ENCODE measurements around the gene PPP1R3E.

PPP1R3E gene

DNA sequence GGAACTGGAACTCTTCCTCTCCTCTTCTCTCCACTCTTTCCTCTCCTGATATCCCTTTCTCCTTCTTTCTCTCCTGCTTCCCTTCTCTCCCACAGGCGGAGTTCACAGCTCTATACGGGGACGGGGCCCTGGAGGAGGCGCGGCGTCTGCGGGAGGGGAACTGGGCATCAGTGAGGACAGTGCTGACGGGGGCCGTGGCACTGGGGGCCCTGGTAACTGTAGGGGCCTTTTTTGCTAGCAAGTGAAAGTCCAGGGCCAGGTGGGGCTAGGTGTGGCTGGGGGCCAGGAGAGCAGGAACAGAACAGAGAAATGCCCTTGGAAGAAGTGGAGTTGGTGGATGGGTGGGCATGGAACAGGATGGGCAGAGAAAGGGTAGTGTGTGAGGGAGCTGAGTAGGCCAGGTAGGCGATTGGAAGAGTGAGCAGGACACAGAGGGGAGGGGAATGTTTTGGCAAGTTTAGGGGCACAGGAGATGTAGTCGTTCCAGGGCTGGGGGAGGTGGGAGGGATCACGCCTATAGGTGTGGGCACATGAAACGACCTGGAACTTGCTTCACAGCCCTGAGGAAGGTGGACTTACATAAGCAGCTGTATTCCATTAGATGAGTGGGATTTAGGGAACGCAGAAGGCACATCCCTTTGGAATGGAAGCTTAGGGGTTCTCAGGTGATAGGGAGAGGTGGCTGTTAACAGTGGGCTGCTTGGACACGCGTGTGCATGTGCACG, 6.2 kb upstream of the PPP1R3E start:
- TF ChIP-seq ZNF274 (IDR thresholded peaks at IDR 0.05; ENCODE audit: low read depth, low read length) = no peak
- H3K4me3 ChIP-seq (ENCODE audit: low read length) = no peak overlapping the region

DNA sequence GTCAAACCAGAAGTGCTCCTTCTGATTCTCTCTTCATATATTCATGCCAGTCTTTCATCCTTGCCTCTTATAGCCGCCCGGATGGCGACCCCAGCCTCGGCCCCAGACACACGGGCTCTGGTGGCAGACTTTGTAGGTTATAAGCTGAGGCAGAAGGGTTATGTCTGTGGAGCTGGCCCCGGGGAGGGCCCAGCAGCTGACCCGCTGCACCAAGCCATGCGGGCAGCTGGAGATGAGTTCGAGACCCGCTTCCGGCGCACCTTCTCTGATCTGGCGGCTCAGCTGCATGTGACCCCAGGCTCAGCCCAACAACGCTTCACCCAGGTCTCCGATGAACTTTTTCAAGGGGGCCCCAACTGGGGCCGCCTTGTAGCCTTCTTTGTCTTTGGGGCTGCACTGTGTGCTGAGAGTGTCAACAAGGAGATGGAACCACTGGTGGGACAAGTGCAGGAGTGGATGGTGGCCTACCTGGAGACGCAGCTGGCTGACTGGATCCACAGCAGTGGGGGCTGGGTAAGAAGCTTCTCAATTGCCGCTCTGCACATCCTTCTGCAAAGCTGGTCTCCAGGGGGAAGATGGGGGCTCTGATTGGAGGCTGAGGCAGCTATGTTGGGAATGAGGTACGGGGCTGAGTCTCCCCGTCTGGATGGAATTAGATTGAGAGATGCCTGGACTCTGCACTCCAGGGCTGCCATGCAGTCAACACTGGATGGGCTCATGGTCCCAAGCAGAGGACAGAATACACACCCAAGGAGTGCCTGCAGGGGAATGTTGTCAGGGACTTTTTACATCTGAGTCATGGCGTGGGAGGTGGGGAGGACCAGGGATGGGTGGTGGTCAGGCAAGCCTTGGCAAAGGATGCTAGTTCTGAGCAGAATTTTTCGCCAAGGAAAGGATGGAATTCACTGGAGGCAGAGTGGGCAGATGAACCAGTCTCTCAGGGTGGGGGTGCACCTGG, 5.3 kb upstream of the PPP1R3E start:
- no peak for TF ChIP-seq ZNF274 (IDR thresholded peaks at IDR 0.05; ENCODE audit: low read depth, low read length)
- peak overlapping the region; percentile 69 for H3K4me3 ChIP-seq (ENCODE audit: low read length)

DNA sequence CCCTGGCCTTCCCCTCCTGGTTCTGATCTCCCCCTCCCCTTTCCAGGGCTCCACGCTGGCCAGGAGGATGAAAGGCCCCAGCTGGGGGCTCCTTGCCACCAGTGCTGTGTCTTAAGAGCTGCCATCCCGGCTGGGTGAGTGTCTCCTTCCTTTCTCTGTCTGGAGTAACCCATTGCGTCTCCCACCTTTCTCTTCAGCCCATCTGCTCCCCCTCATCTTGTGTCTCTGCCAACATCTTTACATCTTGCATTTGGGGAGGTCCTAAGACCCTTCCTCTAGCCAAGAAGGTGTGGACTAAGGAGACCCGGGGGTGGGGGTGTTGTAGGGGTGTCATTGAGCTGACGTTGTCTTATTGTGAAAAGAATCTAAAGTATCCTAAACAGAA, 4.5 kb upstream of the PPP1R3E start:
- H3K4me3 ChIP-seq (ENCODE audit: low read length) = peak overlapping the region; percentile 69
- TF ChIP-seq ZNF274 (IDR thresholded peaks at IDR 0.05; ENCODE audit: low read depth, low read length) = no peak

DNA sequence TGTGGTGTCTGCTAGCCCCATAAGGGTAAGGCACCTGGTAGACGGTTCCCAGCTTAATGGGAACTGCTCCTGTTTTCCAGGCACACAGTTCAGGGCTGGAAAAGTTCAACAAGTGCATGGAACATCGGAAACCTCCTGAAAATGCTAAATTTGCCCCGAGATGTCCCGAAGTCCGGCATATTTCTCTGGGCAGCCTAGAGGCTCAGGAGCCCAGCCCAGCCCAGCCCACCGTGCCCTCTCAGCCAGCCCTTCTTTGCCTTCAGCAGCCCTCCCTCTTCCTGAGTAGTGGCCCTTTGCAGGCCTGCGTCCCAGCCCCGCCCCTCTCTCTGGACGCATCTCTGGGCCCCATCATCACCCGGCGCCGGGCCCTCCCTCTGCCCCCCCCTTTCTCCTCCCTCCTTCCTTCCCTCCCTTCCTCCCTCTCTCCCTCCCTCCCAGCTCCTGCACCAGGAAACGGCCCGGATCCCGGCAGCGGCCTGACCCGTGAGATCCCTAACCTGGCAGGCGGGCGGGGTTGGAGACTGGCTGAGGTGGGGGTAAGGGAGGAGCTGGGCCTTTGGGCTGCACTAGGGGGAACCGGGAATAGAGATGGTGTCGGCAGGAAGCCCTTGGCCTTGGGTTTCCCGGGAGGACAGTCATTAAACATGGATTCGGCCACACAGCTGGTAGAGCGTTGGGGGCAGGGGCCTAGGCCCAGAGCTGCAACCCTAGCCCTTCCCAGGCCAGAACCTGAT, 3.9 kb upstream of the PPP1R3E start, which contains the start of gene BCL2L2:
BCL2L2 (plus strand) TSS at position 422 of the 734 bp plus-strand sequence. CDS start 935 bp downstream, outside the sequence.
- TF ChIP-seq ZNF274 (IDR thresholded peaks at IDR 0.05; ENCODE audit: low read depth, low read length) = no peak
- H3K4me3 ChIP-seq (ENCODE audit: low read length) = peak within 1 kb of the TSS; percentile 69

DNA sequence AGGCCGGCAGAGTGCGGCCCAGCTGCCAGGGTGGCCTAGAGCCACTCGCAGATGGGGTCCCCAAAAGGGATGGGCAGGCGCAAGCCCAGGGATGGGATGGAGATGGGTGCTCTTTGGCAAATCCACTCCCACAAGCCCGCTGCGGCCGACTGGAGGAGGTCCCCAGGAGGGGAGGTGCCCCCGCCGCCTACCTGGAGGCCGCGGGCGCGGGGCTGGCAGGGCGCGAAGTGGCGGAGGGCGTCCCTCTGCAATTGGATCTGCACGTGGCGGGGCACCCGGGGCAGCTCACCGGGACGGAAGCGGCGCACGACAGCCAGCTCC, 730 bp downstream of the PPP1R3E start:
- H3K4me3 ChIP-seq (ENCODE audit: low read length) = peak overlapping the region; percentile 65
- no peak for TF ChIP-seq ZNF274 (IDR thresholded peaks at IDR 0.05; ENCODE audit: low read depth, low read length)

DNA sequence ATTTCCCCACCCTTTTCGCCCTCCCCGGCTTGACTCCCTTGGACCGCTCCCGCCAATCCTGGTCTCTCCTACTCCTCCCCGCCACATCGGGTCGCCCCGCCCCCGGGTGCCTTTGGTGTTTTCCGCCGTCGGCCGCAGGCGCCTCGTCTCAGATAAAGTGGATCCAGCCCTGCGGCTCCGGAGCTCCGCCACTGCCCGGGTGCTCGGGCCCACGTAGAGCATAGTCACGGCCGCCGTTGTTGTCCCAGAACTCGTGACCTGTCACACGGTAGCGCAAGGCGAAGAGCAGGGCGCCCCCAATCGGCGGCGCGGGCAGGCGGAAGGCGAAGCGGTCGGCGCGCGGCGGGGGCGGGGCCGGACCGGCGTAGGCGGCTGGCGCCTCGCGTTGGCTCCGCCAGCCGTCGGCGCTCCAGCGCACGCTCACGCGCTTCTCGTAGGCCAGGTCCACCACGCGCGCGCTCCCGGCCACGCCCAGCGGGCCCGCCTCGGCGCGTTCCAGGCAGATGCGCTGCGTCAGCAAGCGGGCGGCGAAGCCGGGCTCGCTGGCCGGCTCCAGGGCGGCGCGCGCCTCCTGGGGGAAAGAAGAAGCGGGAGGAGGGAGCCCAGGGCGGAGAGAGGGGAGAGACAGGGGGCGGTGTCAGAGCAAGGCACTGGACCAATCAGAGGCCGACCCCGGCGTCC, 1.2 kb downstream of the PPP1R3E start:
- TF ChIP-seq ZNF274 (IDR thresholded peaks at IDR 0.05; ENCODE audit: low read depth, low read length) = no peak

DNA sequence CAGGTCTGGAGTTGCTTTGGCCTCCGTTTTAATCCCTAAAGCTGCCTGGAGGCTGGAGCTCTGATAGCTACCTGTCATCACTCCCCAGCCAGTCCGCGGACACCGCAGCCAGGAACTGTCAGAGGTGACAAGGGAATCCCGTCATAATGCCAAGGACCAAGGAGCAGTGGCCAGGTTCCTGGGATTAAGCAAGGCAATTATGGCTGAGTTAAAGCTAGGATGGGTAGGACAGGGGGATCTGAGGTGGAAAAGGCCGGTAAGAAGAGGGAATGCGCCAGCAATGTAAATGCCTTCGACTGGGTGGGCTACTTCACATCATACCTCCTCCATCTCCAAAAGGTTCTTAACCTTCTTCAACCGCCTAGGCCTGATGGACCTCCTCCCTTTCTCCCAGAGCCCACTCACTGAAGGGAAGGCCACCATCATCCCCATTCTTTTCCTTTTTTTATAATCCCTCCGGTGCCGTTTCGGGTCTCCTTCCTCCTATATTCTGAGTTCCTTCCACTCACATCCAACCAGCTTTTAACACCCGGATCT, 1.9 kb downstream of the PPP1R3E start:
- H3K4me3 ChIP-seq (ENCODE audit: low read length) = peak overlapping the region; percentile 95
- no peak for TF ChIP-seq ZNF274 (IDR thresholded peaks at IDR 0.05; ENCODE audit: low read depth, low read length)

More for the DNA sequence above, 1.2 kb downstream of the PPP1R3E start:
- H3K4me3 ChIP-seq (ENCODE audit: low read length) = peak overlapping the region; percentile 95; the same call in 1 of the 2 replicates

DNA sequence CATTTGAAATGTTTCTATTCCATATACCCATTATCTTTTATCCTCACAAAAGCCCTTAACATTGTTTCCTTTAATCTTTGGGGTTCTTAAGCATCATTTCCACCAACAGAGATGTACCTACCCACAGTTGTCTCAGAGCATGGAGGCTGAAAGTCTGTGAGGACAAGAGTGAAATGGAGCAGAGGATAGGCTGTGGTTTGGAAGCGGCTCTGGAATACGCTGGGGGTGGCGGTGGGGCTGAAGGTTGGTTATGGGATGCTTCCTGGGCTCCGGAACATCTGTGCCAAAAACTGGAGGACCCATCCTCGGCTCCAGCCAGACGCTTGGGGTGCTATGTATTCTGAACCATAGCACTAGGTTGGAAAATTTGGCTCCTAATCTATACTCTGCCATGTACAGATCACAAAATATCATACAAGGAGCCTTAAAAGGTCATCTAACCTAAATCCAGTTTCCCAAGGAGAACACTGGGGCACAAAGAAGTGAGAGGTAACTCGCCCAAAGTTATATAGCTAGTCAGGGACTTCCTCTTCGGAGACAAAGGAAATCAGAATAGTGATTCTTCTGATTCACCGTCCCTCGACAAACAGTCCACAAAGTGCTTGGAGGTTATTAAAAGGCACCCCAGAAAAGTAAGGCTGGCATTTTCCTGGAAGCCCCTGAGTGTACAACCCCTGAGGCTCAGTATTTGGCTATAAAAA, 2.5 kb downstream of the PPP1R3E start:
- peak overlapping the region; percentile 95 for H3K4me3 ChIP-seq (ENCODE audit: low read length)
- no peak for TF ChIP-seq ZNF274 (IDR thresholded peaks at IDR 0.05; ENCODE audit: low read depth, low read length)

DNA sequence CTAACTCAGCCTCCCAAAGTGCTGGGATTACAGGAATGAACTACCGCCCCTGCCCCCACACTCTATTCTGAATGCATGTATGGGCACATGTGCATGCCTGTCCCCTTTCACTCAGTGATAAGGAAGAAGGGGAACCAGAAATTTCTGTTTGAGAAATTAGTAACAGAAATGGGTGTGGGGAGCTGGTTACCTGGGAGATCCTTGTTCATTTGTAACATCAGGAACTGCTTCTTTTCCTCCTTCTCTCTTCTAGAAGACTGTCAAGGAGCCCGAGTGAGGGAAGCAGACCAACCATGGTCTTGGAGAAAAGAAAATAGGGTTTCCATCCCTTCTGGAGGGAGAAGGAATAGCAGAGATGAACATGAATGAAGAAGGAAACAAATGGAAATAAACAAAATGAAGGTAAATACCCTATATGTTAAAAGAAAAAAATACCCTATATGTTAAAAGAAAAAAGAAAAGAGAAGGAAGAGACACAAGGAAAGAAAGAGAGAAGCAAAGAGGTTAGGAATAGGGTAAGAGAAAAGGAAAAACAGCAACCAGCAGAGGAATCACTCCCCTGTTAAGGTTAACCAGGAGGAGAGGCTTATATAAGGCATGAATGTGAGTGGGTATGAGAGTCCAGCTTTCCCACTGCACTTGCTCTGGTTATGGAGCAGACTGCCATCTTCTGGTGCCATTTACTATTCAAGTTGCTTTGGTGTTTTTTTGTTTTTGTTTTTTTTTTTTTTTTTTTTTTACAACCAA, 3.3 kb downstream of the PPP1R3E start:
- H3K4me3 ChIP-seq (ENCODE audit: low read length) = no peak overlapping the region

DNA sequence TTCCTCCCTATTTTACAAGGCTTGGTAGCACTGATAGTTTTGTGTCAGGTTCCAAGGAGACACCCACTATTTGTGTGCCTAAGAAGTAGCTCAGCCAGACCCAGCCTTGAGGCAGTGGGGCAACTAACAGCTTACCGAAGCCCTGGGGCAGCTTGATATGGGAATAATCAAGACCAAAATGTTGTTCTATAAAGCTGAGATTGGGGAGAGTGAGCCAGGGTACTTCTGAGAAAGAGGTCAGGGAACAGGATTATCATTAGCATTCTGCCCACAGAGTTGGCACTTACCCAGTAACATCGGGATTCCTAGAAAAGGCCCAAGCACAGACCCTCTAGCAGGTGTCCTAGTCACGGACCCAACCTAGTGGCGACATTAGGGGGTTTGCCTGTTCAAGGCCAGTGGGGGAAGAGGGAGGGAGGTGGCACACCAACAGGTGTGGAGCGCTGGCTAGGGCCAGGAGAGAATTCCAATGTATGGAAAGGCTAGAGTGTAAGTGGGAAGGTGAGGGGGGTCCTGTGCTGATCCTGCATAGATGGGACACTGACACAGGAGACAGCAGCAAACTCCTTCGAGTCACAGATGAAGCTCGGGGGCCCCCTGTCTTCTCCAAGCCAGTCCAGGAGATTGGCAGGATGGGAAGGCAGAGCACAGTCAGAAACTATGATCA, 4.9 kb downstream of the PPP1R3E start:
- no peak for TF ChIP-seq ZNF274 (IDR thresholded peaks at IDR 0.05; ENCODE audit: low read depth, low read length)
- no peak overlapping the region for H3K4me3 ChIP-seq (ENCODE audit: low read length)

More for the DNA sequence above, 3.3 kb downstream of the PPP1R3E start:
- TF ChIP-seq ZNF274 (IDR thresholded peaks at IDR 0.05; ENCODE audit: low read depth, low read length) = no peak

DNA sequence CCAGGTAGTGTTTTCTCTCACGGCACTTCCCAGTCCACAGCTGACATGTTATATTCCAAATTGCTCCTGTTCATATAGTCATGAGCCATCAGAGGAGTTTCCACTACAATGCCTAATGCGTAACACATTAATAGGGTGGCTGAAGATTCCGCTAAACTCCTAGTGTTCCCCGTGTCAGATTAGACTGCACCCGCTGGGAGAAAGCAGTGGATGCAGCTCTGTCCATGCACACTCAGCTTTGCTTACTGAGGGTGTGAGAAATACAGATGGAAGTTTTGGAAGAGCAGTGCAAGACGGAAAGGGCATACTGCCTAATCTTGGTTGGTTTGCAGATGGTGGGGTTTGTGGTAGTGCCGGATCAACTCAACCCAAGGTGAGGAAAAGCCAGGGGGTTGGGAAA, 5.6 kb downstream of the PPP1R3E start:
- no peak for TF ChIP-seq ZNF274 (IDR thresholded peaks at IDR 0.05; ENCODE audit: low read depth, low read length)

More for the DNA sequence above, 5.6 kb downstream of the PPP1R3E start:
- no peak overlapping the region for H3K4me3 ChIP-seq (ENCODE audit: low read length)

Measured in GM08714 (cell line).